Measurements from ENCODE around the gene CD99L2. TPM values are rescaled to one million over a fixed set of nuclear protein-coding genes. Genes with fewer than 3 reads are reported as not detected.
"Not testable (repeated sequence)": the region's sequence is repeated elsewhere in the genome, so short reads cannot be mapped to it uniquely, and the experiment has no call there.

Gene CD99L2
- total RNA-seq, 6 experiments from 2014 or later: 25.5 to 53.6 (median 33.0) TPM

DNA sequence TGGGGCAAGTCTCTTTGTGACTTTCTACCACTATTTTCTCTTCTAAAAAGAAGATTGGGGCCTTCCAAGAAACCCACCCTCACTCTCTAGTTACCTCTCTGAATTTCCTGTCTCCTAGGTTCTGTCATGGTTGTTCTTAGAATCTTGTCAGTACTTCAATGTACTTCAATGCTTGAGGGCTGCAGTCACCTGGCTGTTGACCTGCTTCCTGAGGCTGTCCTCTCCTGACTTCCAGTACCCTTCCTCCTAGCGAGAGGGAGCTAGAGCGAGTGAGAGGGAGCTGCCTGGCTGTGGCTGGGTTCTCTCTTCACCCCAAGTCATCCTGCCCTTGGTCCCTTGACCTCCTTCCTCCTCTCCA is 17.7 kb downstream of the CD99L2 start:
- Histone ChIP-seq H3K36me3 (no peaks in the 10 kb centered on the region), H3K9me3 (no peaks in the 10 kb centered on the region), H3K27ac (no peak overlapping the region), H3K4me1 (no peaks in the 10 kb centered on the region), H3K27me3 (no peaks in the 10 kb centered on the region), H3K4me3 (no peak overlapping the region)
- WGBS (ENCODE audit: insufficient coverage, low coverage, low lambda C conversion rate, missing lambda C conversion rate): 40% methylated on average over 1 of the region's 2 CpGs
- intact Hi-C loops (cut with DNase I): no loop called here
- DNase-seq (no peak), ATAC-seq (no peak)
- TF ChIP-seq POLR2A (IDR thresholded peaks at IDR 0.05): no peak
- TF ChIP-seq, protein P1, sequence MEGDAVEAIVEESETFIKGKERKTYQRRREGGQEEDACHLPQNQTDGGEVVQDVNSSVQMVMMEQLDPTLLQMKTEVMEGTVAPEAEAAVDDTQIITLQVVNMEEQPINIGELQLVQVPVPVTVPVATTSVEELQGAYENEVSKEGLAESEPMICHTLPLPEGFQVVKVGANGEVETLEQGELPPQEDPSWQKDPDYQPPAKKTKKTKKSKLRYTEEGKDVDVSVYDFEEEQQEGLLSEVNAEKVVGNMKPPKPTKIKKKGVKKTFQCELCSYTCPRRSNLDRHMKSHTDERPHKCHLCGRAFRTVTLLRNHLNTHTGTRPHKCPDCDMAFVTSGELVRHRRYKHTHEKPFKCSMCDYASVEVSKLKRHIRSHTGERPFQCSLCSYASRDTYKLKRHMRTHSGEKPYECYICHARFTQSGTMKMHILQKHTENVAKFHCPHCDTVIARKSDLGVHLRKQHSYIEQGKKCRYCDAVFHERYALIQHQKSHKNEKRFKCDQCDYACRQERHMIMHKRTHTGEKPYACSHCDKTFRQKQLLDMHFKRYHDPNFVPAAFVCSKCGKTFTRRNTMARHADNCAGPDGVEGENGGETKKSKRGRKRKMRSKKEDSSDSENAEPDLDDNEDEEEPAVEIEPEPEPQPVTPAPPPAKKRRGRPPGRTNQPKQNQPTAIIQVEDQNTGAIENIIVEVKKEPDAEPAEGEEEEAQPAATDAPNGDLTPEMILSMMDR (IDR thresholded peaks at IDR 0.05): no peak

DNA sequence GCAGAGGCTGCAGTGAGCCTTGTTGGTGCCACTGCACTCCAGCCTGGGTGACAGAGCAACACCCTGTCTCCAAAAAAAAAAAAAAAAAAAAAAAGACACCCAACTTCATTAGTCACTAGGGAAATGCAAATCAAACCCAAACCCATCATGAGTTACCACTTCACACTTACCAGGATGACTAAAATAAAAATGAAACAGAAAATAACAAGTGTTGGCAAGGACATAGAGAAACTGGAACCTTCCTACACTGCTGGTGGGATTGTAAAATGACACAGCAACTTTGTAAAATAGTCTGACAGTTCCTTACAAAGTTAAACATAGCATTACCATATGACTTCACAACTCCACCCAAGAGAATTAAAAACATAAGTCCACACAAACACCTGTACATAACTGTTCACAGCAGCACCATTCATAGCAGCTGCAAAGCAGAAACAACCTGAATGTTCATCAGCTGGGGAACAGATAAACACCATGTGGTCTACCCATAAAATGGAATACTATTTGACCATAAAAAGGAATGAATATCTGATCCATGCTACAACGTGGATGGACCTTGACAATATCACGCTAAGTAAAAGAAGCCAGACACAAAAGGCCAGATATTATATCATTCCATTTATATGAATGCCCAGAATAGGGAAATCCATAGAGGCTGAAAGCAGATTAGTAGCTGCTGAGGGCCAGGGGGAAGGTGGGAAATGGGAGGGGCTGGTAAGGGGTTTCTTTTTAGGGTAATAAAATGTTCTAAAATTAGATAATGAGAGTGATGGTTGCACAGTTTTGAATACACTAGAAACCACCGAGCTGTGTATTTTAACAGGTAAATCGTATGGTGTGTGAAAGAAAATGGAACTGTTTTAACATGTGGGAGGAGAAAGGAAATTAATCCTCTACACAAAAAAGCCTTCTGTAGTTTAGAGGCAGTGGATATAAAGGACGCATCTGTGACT is 18.3 kb downstream of the CD99L2 start:
- no peak for TF ChIP-seq POLR2A (IDR thresholded peaks at IDR 0.05)
- TF ChIP-seq, protein P1 (IDR thresholded peaks at IDR 0.05): no peak
- DNase-seq: no peak
- Histone ChIP-seq H3K36me3 (no peaks in the 10 kb centered on the region), H3K27me3 (no peaks in the 10 kb centered on the region), H3K27ac (no peak overlapping the region), H3K4me1 (no peaks in the 10 kb centered on the region), H3K9me3 (no peaks in the 10 kb centered on the region), H3K4me3 (no peak overlapping the region)
- ATAC-seq: no peak
- 73% methylated on average over 5 of the region's 5 CpGs for WGBS (ENCODE audit: insufficient coverage, low coverage, low lambda C conversion rate, missing lambda C conversion rate)
- intact Hi-C loops (cut with DNase I): no loop called here

- ATAC-seq; H3K4me1 ChIP-seq; H3K4me3 ChIP-seq; intact Hi-C loops (cut with DNase I); H3K9me3 ChIP-seq; DNase-seq; H3K27me3 ChIP-seq; H3K36me3 ChIP-seq; H3K27ac ChIP-seq: not testable (repeated sequence)
- WGBS (ENCODE audit: insufficient coverage, low coverage, low lambda C conversion rate, missing lambda C conversion rate): 54% methylated on average over 2 of the region's 2 CpGs
These were observed 22.8 kb downstream of the CD99L2 start for GRCh38 chrX:150875621-150876020.

- Histone ChIP-seq H3K36me3 (no peaks in the 10 kb centered on the region), H3K4me3 (no peak overlapping the region), H3K4me1 (no peaks in the 10 kb centered on the region), H3K9me3 (no peaks in the 10 kb centered on the region), H3K27me3 (no peaks in the 10 kb centered on the region), H3K27ac (no peak overlapping the region)
- DNase-seq: no peak
- intact Hi-C loops (cut with DNase I): no loop called here
- TF ChIP-seq POLR2A (IDR thresholded peaks at IDR 0.05): no peak
- TF ChIP-seq, protein P1 (IDR thresholded peaks at IDR 0.05): no peak
- WGBS (ENCODE audit: insufficient coverage, low coverage, low lambda C conversion rate, missing lambda C conversion rate): 67% methylated on average over 1 of the region's 5 CpGs
- ATAC-seq: no peak
These were observed 24.0 kb downstream of the CD99L2 start for GRCh38 chrX:150874448-150874847.

- intact Hi-C loops (cut with DNase I): no loop called here
- peak in 1 of 3 donors; percentile 47 for DNase-seq
- no peaks in the 10 kb centered on the region for H3K9me3 ChIP-seq
- no peak for TF ChIP-seq POLR2A (IDR thresholded peaks at IDR 0.05)
- TF ChIP-seq, protein P1 (IDR thresholded peaks at IDR 0.05): no peak
- H3K27me3 ChIP-seq: no peaks in the 10 kb centered on the region
- 73% methylated on average over 1 of the region's 1 CpG for WGBS (ENCODE audit: insufficient coverage, low coverage, low lambda C conversion rate, missing lambda C conversion rate)
- no peaks in the 10 kb centered on the region for H3K4me1 ChIP-seq
- ATAC-seq: peak; percentile 24 to 91 (median 55)
- no peaks in the 10 kb centered on the region for H3K36me3 ChIP-seq
- H3K4me3 ChIP-seq: no peak overlapping the region
- H3K27ac ChIP-seq: no peak overlapping the region
These were observed 24.9 kb downstream of the CD99L2 start for GRCh38 chrX:150873616-150874015.
